Heart left ventricle (tissue), 16 donors: ENCODE results near the gene ANKRD29. TPM values are rescaled to one million over a fixed set of nuclear protein-coding genes. Genes with fewer than 3 reads are reported as not detected.

ENCODE experiments used
- ATAC-seq, 4 donors: fragments of 200-7000 bp; cut with Tn5 transposase; one replicate each; pipeline ENCODE4 v1.9.1; 2020 to 2022; ENCODE audit warnings: moderate library complexity in 4 of 4, mild to moderate bottlenecking in 3 of 4, moderate number of reproducible peaks in 1 of 4
- DNase-seq, 5 donors: peaks; one replicate each; pipeline ENCODE4 v3.0.0-alpha.2; 2020
- H3K27ac ChIP-seq, 12 donors: fragments of 200-600 bp; sonication (generic) in 4 of 12; one replicate each; pipeline versions ENCODE4 v1.5.0 to v1.8.0; 2016 to 2022; ENCODE audit warnings: mild to moderate bottlenecking in 2 of 12
- H3K27me3 ChIP-seq, 9 donors: fragments of 200-600 bp; sonication (generic) in 2 of 9; one replicate each; pipeline versions ENCODE4 v1.5.1 to v1.8.0; 2016 to 2022; ENCODE audit warnings: mild to moderate bottlenecking in 3 of 9
- H3K36me3 ChIP-seq, 9 donors: fragments of 200-600 bp; sonication (generic) in 2 of 9; one replicate each; pipeline versions ENCODE4 v1.5.0 to v1.8.0; 2018 to 2022; ENCODE audit warnings: mild to moderate bottlenecking in 2 of 9
- H3K4me1 ChIP-seq, 12 donors: fragments of 200-600 bp; sonication (generic) in 4 of 12; one replicate each; pipeline versions ENCODE4 v1.5.0 to v1.8.0; 2016 to 2022; ENCODE audit warnings: mild to moderate bottlenecking in 3 of 12
- H3K4me3 ChIP-seq, 12 donors: fragments of 200-600 bp; sonication (generic) in 4 of 12; one replicate each; pipeline versions ENCODE4 v1.5.0 to v1.8.0; 2017 to 2022; ENCODE audit warnings: mild to moderate bottlenecking in 9 of 12, moderate library complexity in 4 of 12
- H3K9me3 ChIP-seq, 12 donors: fragments of 200-600 bp; sonication (generic) in 4 of 12; one replicate each; pipeline versions ENCODE4 v1.5.0 to v1.8.0; 2016 to 2022; ENCODE audit warnings: mild to moderate bottlenecking in 1 of 12
- POLR2A ChIP-seq, 2 donors: fragments of 450-650 bp; IDR thresholded peaks; one replicate each; pipeline ENCODE4 v1.6.1; 2017; ENCODE audit warnings: antibody characterized with exemption in 2 of 2, mild to moderate bottlenecking in 2 of 2, moderate library complexity in 2 of 2
- WGBS, 4 donors: extraction: QIAGEN DNeasy Blood & Tissue Kit in 2 of 4; methylation state at CpG; one replicate each; pipeline versions ENCODE4 v1.1.5 to v1.1.7; 2013 to 2018; 5-methylcytosine and 5-hydroxymethylcytosine counted together
- intact Hi-C, 10 donors: fragments of 100-400 bp; cut with DNase I; formaldehyde crosslinking; loops; one replicate each; pipeline versions ENCODE4 v1.11.1 to v1.14.2; 2022
- polyA plus RNA-seq, 2 donors: library from polyadenylated mRNA; stranded (reverse); fragments of 200-250 nt; gene quantifications; one replicate each; pipeline ENCODE4 v1.2.3, GENCODE V29; 2013
- total RNA-seq, 9 donors: library from RNA; depleted of rRNA in 2 of 9; stranded (reverse); fragments of >200 nt in 2 of 9; fragmentation: NEBNext Ultra II Directional in 3 of 9; extraction: Animal tissue kit (Norgen Biotek cat#: 25700) in 3 of 9; gene quantifications; one replicate each; pipeline versions ENCODE4 v1.1.0 to v1.2.4, GENCODE V29; 2016 to 2023
- TF ChIP-seq, protein P1 (sequence below), 12 donors: fragments of 200-600 bp; sonication (generic) in 4 of 12; IDR thresholded peaks; one replicate each; pipeline versions ENCODE4 v1.5.0 to v1.8.0; 2018 to 2022; ENCODE audit warnings: antibody characterized with exemption in 12 of 12, mild to moderate bottlenecking in 5 of 12
- donor health status: ischemic (EF 13 %, LVEDD 7.1; RV severe dilation, severe dysfunction).
- donor health status: healthy with polysubstance abuse.
- donor health status: DM: no; HTN: yes; CAD: no.
- donor health status: DM: no; HTN: no; CAD: no.
- donor health status: ischemic (EF 25% LVEDD 6.9; RV normal size, moderate dysfunction).
- donor health status: ischemic (EF 25% LVEDD 5.7; RV mildly dilated, moderate dysfunction).
- donor health status: healthy.
- donor health status: DM: yes; HTN: yes; CAD: no.
- donor health status: ischemic (EF 35%, LVEDD 5.7; RV mildly dilated, moderate dysfunction).
- donor health status: nonischemic (EF 11% LVEDD 7.7; RV severe dilation, severe dysfunction).
- donor health status: DM: yes; HTN: yes; CAD: no.
- donor health status: PGD.
- donor health status: ischemic (EF 29% LVEDD 5.4; RV normal size, mild dysfunction).
- donor health status: nonischemic (EF 23%, LVEDD 6.1; RV moderate dilation, normal function).

Gene ANKRD29
- total and polyA plus RNA-seq, 11 donors = 1.7 to 7.1 (median 4.9) TPM

DNA sequence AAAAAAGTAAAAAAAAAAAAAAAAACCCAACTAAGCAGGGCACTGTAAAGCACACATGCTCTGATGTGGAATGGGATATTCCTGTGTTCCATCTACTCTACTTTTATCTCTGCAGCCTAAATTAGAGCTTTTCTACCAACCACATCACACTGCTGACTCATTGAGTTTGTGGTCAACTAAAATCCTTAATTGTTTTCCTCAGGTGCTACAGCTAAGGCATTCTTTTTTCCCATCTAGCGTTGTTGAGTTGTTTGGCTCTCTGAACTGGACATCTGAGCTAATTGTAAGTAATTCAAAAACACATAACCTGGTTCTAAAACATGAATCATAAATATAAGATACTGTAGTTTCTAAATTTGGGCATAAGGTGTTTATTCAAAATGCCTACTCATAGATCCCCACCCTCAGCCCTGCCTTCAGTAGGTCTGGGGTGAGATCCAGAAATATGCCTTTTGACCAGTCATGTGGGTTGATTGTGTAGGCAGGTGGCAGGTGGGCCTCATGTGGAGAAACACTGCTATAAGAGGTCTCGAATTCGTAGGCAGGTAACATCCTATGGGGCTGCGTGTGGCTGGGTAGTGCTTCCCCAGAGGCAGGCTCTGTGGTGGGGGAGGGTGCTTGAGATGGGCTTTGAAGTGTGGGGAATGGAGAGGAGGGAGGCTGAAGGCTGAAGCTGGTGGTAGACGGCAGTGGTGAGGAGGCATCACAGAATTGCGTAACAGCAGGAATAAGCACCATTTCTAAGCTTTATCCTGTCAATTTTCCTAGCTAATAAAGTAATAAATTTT lies 27.2 kb downstream of the ANKRD29 start:
- intact Hi-C loops = no loop called here
- Histone ChIP-seq H3K9me3 (no peaks in the 10 kb centered on the region), H3K4me1 (peaks cover 0 to 2% (median 0%) of the 10 kb centered on the region in 12 donors), H3K4me3 (no peak overlapping the region), H3K36me3 (peaks cover 0 to 18% (median 0%) of the 10 kb centered on the region in 9 donors), H3K27me3 (peaks cover 0 to 3% (median 0%) of the 10 kb centered on the region in 9 donors), H3K27ac (no peak overlapping the region)
- 84 to 88% (median 88%) methylated on average over 6 of the region's 6 CpGs for WGBS, 4 donors
- no peak for DNase-seq
- no peak for TF ChIP-seq POLR2A (IDR thresholded peaks at IDR 0.05)
- TF ChIP-seq, protein P1, sequence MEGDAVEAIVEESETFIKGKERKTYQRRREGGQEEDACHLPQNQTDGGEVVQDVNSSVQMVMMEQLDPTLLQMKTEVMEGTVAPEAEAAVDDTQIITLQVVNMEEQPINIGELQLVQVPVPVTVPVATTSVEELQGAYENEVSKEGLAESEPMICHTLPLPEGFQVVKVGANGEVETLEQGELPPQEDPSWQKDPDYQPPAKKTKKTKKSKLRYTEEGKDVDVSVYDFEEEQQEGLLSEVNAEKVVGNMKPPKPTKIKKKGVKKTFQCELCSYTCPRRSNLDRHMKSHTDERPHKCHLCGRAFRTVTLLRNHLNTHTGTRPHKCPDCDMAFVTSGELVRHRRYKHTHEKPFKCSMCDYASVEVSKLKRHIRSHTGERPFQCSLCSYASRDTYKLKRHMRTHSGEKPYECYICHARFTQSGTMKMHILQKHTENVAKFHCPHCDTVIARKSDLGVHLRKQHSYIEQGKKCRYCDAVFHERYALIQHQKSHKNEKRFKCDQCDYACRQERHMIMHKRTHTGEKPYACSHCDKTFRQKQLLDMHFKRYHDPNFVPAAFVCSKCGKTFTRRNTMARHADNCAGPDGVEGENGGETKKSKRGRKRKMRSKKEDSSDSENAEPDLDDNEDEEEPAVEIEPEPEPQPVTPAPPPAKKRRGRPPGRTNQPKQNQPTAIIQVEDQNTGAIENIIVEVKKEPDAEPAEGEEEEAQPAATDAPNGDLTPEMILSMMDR (IDR thresholded peaks at IDR 0.05) = no peak
- no peak for ATAC-seq

DNA sequence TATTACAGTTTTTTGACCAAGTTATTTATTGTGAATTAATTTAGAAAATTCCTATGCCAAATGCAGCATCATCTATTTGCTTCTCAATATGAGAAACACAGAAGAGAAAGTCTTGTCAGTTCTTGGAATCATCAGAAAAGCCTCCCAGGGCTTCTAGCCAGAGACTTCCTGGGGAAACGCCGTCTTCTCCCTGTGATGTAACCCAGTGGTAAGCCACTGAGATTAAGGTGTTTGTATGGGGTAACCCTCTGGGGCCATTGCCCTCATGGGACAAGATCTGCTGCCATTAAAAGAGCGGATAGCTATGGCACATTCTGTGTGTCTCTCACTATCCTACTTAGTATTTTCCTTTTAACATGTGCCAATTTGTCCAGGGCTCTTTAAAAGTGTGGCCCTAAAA lies 28.0 kb downstream of the ANKRD29 start:
- no peak for DNase-seq
- Histone ChIP-seq H3K27me3 (peaks cover 0 to 3% (median 0%) of the 10 kb centered on the region in 9 donors), H3K27ac (no peak overlapping the region), H3K36me3 (peaks cover 0 to 20% (median 0%) of the 10 kb centered on the region in 9 donors), H3K9me3 (no peaks in the 10 kb centered on the region), H3K4me1 (peaks cover 0 to 2% (median 0%) of the 10 kb centered on the region in 12 donors), H3K4me3 (no peak overlapping the region)
- intact Hi-C loops = no loop called here
- 66 to 75% (median 68%) methylated on average over 3 of the region's 3 CpGs for WGBS, 4 donors
- TF ChIP-seq POLR2A (IDR thresholded peaks at IDR 0.05) = no peak
- TF ChIP-seq, protein P1 (IDR thresholded peaks at IDR 0.05) = no peak
- ATAC-seq = no peak

DNA sequence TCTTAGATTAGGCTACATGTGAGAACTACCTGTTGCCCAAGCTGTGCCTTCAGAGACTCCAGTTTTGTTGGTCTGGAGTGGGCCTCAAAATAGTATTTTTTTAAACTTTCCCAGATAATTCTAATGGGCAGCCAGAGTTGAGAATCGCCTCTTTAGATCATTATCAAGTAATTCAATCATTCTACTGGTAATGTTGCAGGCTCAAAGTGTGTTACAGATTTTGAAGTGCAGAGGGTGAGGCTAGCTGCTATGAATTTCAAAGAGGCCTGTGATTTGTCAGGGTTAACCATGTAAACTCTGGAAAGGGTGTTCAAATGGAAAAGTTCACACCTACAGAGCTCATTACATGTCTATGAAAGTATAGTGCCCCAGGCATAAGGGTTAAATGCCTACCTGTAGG lies 30.1 kb downstream of the ANKRD29 start:
- ATAC-seq (no peak), DNase-seq (no peak)
- intact Hi-C loops = no loop called here
- H3K27me3 ChIP-seq = no peaks in the 10 kb centered on the region
- no peaks in the 10 kb centered on the region for H3K9me3 ChIP-seq
- H3K4me1 ChIP-seq = peaks cover 0 to 3% (median 0%) of the 10 kb centered on the region in 12 donors
- no peak overlapping the region for H3K4me3 ChIP-seq
- peaks cover 0 to 30% (median 0%) of the 10 kb centered on the region in 9 donors for H3K36me3 ChIP-seq
- TF ChIP-seq, protein P1 (IDR thresholded peaks at IDR 0.05) = no peak
- TF ChIP-seq POLR2A (IDR thresholded peaks at IDR 0.05) = no peak
- no peak overlapping the region for H3K27ac ChIP-seq
- 88 to 89% (median 88%) methylated on average over 1 of the region's 1 CpG for WGBS, 4 donors

DNA sequence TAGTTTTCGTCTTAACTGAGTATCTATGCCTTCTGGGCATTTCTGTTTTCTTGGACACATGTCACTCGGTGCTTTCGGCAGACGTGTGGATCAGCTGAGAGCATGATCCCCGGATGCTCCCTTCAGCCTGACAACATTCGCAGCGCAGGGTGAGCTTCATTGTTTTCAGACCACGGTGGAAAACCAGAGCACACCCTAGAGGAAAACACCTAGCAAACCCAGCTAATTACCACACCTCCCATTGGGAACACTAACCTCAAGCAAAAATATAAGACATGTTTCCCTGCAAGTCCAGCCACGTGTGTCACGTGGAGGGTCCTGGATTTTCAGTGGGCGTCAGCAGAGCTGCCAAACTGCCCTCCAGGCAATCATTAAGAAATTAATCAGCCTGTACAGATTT lies 31.0 kb downstream of the ANKRD29 start:
- intact Hi-C loops = no loop called here
- Histone ChIP-seq H3K36me3 (peaks cover 0 to 30% (median 0%) of the 10 kb centered on the region in 9 donors), H3K27me3 (no peaks in the 10 kb centered on the region), H3K9me3 (no peaks in the 10 kb centered on the region), H3K4me3 (no peak overlapping the region), H3K4me1 (peaks cover 0 to 11% (median 0%) of the 10 kb centered on the region in 12 donors), H3K27ac (no peak overlapping the region)
- no peak for TF ChIP-seq POLR2A (IDR thresholded peaks at IDR 0.05)
- DNase-seq = no peak
- ATAC-seq = no peak
- 52 to 65% (median 59%) methylated on average over 11 of the region's 11 CpGs for WGBS, 4 donors
